ENCODE results near the gene ATOH7.

The ATOH7 gene

DNA sequence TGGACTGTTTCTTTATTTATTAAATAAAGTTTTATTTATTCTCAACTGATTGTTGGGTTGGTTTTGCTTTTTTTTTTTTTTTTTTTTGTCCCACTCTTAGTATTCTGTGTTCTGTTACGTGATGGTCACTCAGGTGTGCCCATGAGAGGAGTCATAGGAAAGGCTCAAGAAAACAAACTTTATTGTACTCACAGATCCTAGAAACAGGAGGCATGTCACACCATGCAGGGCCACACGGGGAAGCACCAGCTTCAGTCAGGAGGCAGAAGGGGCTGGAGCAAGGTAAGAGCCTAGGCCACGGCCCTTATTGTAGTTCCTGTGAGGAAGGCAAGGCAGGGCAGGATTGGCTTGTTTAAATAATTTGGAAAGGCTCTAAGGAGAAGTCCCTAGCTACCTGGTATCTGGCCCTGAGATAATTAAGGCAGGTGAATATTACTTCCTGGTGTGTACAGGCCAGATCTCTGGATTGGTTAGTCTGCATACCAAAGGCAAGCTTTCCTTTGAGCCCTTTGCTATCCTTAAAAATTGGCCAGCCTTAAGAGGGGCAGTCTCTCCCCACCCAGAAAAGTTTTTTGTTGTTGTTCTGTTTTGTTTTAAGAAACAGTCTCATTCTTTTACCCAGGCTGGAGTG lies 8.3 kb downstream of the ATOH7 start:
- no peak for DNase-seq (ENCODE audit: low read depth)
- H3K4me3 ChIP-seq (ENCODE audit: low read depth, low read length): no peak overlapping the region
- TF ChIP-seq, protein P1, sequence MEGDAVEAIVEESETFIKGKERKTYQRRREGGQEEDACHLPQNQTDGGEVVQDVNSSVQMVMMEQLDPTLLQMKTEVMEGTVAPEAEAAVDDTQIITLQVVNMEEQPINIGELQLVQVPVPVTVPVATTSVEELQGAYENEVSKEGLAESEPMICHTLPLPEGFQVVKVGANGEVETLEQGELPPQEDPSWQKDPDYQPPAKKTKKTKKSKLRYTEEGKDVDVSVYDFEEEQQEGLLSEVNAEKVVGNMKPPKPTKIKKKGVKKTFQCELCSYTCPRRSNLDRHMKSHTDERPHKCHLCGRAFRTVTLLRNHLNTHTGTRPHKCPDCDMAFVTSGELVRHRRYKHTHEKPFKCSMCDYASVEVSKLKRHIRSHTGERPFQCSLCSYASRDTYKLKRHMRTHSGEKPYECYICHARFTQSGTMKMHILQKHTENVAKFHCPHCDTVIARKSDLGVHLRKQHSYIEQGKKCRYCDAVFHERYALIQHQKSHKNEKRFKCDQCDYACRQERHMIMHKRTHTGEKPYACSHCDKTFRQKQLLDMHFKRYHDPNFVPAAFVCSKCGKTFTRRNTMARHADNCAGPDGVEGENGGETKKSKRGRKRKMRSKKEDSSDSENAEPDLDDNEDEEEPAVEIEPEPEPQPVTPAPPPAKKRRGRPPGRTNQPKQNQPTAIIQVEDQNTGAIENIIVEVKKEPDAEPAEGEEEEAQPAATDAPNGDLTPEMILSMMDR (IDR thresholded peaks at IDR 0.05; ENCODE audit: control insufficient read depth, extremely low read depth, insufficient read depth): 0 out of 2 replicates have a peak, but pooled peaks have one; percentile 11

DNA sequence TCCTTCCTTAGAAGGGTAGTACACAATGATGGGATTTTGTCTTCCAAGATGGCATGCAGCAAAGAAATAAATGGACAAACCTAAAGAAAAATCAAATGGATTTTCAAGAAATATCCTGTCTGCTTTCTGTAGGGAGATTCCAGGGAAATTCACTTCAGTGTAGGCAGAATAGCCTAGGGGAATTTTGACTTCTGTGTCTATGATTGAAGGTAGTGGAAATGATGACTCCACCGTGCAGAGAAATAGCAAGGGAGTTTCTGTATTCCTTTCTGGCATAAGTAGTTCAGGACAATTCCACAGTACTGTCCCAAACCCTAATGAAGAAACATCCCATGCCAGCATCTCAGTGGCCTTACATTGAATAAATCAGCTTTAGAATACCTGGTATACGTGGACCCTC lies 9.5 kb downstream of the ATOH7 start:
- H3K4me3 ChIP-seq (ENCODE audit: low read depth, low read length): no peak overlapping the region
- no peak for DNase-seq (ENCODE audit: low read depth)
- TF ChIP-seq, protein P1 (IDR thresholded peaks at IDR 0.05; ENCODE audit: control insufficient read depth, extremely low read depth, insufficient read depth): no peak

DNA sequence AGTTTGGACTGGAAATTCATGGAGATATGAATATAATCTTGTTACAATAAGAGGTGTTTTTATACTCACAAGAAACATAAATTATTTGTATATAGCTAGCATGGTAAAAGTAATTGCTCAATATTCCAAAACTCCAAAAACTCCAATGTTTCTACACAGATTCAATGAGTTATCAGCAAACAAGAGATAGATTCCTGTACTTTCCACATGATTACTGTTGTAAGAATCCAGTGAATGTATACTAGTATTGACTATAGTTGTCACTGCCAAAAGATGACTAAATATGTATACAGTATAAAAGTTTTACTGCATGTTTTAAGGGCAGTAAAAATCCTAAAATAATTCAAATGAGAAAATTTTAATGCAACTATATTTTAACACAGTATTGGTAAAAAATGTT lies 10.7 kb downstream of the ATOH7 start:
- peak; percentile 58 for DNase-seq (ENCODE audit: low read depth)
- TF ChIP-seq, protein P1 (IDR thresholded peaks at IDR 0.05; ENCODE audit: control insufficient read depth, extremely low read depth, insufficient read depth): no peak
- no peak overlapping the region for H3K4me3 ChIP-seq (ENCODE audit: low read depth, low read length)

DNA sequence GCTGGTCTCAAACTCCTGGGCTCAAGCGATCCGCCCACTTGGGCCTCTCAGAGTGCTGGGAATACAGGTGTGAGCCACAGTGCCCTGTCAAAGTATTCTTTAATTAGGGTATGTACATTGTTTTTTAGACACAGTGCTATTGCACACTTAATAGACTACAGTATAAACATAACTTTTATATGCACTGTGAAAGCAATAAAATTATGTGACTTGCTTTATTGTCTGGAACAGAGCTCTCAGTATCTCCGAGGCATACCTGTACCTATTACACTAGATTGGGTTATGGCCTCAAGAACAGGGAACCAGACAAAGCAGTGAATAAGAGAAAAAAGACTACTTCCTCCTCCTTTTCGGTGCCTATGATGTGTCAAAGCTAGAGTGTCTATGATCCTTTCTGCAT lies 13.1 kb downstream of the ATOH7 start:
- H3K4me3 ChIP-seq (ENCODE audit: low read depth, low read length): no peak overlapping the region
- DNase-seq (ENCODE audit: low read depth): peak; percentile 52
- TF ChIP-seq, protein P1 (IDR thresholded peaks at IDR 0.05; ENCODE audit: control insufficient read depth, extremely low read depth, insufficient read depth): no peak

DNA sequence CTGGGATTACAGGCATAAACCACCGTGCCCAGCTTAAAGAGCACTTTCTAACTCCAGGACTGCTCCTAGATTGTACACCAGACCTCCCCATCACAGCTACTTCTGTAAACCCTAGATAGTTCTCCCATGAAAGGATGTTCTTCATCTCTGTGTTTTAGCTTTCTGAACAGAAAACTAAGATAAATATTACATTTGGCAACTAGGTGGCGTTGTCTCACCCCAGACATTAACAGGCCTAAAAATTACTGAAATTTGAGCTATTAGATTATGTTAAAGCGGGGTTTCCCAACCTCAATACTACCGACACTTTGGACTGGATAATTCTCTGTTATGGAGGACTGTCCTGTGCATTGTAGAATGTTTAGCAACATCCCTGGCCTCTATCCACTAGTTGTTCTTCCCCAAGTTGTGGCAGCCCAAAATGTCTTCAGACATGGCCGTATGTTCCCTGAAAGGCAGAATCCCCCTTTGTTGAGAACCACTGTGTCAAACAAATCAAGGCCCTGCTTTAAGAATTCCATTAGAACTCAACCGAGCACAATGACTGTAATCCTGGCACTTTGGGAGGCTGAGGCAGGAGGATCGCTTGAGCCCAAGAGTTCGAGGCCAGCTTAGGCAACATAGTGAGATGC lies 19.1 kb downstream of the ATOH7 start:
- no peak for DNase-seq (ENCODE audit: low read depth)
- no peak overlapping the region for H3K4me3 ChIP-seq (ENCODE audit: low read depth, low read length)
- TF ChIP-seq, protein P1 (IDR thresholded peaks at IDR 0.05; ENCODE audit: control insufficient read depth, extremely low read depth, insufficient read depth): peak; percentile 58

DNA sequence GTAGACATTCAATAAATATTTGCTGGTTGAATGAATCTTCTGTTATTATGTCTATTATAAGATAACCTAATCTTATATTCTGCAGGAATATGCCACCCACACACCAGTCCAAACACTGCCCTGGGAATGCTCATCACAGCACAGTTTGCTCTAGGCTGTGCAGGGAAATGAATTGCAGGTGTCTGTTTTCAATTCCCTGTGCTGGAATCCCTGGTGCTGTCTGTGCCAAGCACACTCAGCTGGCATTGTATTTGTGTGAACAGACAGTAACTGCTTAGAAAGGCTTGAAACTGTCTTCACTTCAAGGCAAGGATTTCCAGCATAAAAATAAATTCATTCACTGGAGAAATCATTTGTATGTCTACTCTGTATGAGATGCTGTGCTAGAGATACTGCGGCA lies 20.2 kb downstream of the ATOH7 start:
- H3K4me3 ChIP-seq (ENCODE audit: low read depth, low read length): no peak overlapping the region
- no peak for DNase-seq (ENCODE audit: low read depth)
- TF ChIP-seq, protein P1 (IDR thresholded peaks at IDR 0.05; ENCODE audit: control insufficient read depth, extremely low read depth, insufficient read depth): no peak
